C4-2B (cell line): ENCODE measurements around the gene CCT5.

Experiments
- H3K27ac ChIP-seq: fragments of 450-650 bp; 2 replicates; pipeline ENCODE4 v1.5.1; 2017
- ZFX ChIP-seq: fragments of 450-650 bp; IDR thresholded peaks from 2 replicates; pipeline ENCODE4 v1.6.1; 2017
- TF ChIP-seq, protein P1 (sequence below): fragments of 450-650 bp; conservative IDR thresholded peaks from 2 replicates; pipeline ENCODE4 v1.5.1; 2017; ENCODE audit warnings: mild to moderate bottlenecking

The CCT5 gene

DNA sequence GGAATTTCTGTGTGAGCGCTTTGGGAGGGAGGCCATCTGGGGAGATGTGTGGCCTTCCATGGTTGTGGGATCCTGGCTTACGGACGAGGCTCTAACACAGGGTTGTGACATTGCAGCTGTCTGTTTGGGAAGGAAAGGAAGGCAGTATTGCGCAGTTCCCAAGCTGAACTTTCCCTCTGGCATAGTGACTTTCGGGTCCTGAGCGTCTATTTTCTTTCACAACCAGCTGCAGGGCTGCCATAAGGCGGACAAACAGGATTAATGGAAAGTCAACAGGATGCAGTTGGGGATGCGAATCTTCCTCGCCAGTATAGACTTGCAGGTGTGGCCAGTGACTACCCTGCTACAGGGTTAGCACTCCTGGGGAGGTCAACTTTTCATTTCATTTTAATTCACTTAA, 25.9 kb downstream of the CCT5 start:
- H3K27ac ChIP-seq, result no peak overlapping the region

DNA sequence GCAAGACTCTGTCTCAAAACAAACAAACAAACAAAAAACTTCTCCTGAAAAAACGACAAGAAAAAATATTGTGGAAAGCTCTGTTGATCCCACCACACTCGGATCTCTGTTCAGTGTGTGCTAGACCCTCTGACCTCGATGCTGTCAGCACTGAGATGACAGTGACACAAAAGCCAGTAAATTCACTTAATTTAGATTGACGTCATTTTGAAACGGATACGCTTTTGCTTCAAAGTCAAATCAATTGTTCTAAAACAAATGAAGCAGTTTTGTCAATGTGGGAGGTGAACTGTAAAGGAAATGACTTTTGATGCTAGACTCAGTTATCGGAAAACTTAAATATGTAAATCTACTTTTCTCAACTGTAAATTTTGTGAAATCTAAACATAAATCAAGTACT, 26.6 kb downstream of the CCT5 start:
- no peak overlapping the region for H3K27ac ChIP-seq
- TF ChIP-seq, protein P1, sequence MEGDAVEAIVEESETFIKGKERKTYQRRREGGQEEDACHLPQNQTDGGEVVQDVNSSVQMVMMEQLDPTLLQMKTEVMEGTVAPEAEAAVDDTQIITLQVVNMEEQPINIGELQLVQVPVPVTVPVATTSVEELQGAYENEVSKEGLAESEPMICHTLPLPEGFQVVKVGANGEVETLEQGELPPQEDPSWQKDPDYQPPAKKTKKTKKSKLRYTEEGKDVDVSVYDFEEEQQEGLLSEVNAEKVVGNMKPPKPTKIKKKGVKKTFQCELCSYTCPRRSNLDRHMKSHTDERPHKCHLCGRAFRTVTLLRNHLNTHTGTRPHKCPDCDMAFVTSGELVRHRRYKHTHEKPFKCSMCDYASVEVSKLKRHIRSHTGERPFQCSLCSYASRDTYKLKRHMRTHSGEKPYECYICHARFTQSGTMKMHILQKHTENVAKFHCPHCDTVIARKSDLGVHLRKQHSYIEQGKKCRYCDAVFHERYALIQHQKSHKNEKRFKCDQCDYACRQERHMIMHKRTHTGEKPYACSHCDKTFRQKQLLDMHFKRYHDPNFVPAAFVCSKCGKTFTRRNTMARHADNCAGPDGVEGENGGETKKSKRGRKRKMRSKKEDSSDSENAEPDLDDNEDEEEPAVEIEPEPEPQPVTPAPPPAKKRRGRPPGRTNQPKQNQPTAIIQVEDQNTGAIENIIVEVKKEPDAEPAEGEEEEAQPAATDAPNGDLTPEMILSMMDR, result no peak
- TF ChIP-seq ZFX, result no peak

More for the DNA sequence above, 25.9 kb downstream of the CCT5 start:
- TF ChIP-seq, protein P1, result no peak
- TF ChIP-seq ZFX, result no peak

DNA sequence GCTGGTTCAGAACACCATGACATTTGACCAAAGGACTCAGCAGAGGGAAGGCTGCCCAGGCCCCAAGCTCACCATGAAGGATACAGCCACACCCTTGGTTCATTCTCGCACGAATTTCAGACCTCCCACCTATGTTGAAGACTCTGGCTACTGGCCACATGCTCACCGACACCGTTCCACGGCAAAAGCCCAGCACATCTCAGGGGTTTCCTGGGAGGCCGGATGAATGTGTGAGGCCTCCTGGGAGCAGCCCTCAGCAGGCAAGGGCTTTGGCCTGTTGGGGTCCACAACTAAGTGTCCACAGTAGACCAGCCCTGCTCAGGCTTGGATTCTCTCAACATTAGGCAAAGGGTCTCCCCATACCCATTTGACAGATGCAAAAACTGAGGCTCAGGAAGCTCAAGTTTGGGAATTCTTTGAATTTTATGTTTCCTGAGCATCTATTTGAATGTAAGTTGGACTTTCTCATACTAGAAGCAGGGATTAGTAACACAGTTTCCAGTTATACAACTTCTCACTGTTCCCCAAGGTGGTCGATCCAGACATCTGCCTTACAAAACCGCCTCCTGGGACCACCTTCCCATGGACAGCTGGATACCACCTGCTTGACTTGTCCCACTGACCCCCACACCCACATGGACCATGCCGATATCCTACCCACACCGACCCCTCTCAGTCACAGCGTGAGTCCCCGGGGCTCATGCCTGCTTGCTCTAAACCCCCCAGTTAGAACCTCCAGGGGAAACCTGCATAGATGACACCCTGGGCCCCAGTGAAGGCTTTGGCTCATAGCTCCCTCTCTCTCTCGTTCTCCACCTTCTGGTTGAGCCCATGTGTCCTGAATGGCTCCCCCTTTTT, 27.9 kb downstream of the CCT5 start:
- TF ChIP-seq, protein P1, result no peak
- TF ChIP-seq ZFX, result no peak

DNA sequence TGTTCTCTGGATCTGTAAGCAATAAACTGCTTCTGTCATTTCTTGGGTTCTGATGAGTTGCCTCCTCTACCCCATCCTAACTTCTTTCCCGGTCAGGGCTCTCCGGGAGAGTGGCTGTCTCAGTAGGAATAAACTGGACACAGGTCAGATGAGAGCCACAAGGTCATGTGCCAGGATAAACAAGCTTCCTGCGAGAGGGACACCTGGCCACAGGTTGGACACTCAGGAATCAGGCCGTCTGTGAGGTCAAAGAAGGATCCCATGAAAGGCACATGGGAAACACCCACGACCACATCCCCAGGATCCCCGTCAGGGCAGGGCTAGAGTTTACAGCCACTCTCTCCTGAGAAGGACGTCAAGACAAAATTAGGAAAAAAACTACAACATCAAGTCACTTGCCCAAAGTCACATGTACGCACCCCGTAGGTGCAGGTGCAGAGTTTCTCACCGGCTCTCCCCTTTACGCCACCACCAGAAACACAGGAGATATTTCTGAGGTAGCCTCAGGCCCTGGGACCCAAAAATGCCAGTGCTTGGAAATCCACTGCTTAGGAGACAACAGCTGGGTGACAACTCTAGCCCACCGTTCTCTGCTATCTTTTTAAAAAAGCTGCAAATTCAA, 28.7 kb downstream of the CCT5 start:
- H3K27ac ChIP-seq, result no peak overlapping the region
- no peak for TF ChIP-seq ZFX
- TF ChIP-seq, protein P1, result no peak

More for the DNA sequence above, 27.9 kb downstream of the CCT5 start:
- no peak overlapping the region for H3K27ac ChIP-seq

DNA sequence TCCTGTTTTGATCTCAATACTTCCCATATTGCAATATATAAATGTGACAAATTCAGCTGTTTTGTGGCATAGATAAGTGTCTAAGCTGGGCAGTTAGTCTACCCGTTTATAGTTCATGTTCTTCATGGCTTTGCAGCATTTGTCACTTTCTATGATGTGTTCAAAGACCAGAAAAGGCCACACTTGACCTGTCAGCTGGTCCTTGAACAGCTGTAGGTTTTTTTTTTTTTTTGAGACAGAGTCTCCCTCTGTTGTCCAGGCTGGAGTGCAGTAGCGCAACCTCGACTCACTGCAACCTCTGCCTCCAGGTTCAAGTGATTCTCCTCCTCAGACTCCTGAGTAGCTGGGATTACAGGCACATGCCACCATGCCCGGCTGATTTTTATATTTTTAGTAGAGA, 29.2 kb downstream of the CCT5 start:
- H3K27ac ChIP-seq, result no peak overlapping the region
- no peak for TF ChIP-seq ZFX
- TF ChIP-seq, protein P1, result no peak

DNA sequence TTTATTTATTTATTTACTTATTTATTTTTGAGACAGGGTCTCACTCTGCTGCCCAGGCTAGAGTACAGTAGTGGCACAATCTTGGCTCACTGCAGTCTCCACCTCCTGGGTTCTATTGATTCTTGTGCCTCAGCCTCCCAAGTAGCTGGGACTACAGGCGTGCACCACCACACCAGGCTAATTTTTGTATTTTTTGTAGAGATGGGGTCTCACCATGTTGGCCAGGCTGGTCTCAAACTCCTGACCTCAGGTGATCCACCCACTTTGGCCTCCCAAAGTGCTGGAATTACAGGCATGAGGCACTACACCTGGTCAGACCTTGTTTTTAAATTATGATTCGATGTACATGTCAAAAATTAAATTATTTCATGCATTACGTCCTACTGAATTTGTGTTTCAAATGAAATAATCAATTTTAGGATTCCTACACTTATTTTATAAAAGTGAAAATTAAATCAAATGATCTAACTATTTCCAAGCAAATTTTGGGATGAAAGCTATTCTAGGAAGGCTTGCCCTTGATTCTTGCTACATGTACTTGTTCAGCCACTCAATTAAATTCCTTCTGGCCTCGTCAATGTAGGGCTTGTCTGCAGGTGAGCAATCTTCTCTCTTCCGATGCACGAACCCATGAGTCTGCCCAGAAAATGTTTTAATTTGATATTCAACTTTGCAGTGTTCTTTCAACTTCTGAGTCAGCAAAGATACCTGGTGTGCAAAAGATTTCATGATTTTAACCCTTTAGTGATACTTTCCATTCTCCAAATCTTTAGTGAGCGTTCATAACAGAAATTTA, 30.0 kb downstream of the CCT5 start:
- TF ChIP-seq, protein P1, result no peak
- no peak for TF ChIP-seq ZFX
- H3K27ac ChIP-seq, result no peak overlapping the region
